Stimulated activated CD4-positive, alpha-beta T cell treated with anti-CD3 and anti-CD28 coated beads, Interleukin-1b, Interleukin-23, amount 100 ng/mL, for 48 hours (primary cell): Measurements from ENCODE around the gene SLC4A5.

ENCODE experiments used
- DNase-seq: peaks from one replicate; pipeline ENCODE4 v3.0.0-alpha.2; 2020

SLC4A5 gene

GRCh38 chr2:74343316-74343715 lies at the start of gene SLC4A5:
SLC4A5 (minus strand) TSS chr2:74343416; CDS start chr2:74315023, 28,393 bp downstream.
- DNase-seq, result no peak

GRCh38 chr2:74392449-74392743 lies 49.2 kb upstream of the SLC4A5 start:
- DNase-seq, result no peak

DNA sequence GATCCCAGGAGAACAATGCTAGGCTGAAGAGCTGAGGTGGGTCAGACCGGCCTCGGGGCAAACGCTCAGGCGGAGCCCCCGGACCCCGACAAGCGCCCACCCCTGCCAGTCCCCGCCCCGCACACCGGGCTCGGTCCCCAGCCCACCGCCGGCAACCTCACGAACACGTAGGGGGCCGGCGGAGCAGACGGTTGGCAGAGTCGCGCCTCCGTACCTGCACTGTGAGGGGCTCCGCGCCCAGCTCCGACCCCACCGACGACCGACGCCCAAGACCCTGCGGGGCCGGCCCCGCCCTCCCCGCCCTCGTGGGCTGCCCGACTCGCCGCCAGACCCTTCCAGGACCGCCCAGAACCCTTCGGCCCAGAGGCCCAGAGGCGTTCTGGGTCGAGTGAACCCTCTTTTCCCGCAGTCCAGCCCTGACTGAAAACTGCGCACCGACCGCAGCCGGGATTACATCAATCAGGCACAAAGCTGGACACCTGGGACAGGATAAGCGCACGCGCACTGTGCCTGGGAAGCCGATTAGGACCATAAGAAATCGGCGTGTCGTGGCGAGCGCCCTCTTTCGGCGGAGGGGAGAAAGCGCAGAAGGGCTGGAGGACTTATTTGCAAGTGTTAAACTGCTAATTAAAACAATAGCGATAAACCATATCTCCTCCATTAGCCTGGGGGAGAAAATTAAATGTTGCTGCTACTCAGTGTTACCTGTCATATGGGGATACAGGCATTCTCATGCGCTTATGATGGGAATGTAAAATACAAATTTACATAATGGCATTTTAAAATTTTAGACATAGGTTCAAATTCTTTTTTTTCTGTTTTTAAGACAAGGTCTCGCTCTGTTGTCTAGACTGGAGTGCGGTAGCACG lies 48.6 kb upstream of the SLC4A5 start:
- DNase-seq, result peak; percentile 94

DNA sequence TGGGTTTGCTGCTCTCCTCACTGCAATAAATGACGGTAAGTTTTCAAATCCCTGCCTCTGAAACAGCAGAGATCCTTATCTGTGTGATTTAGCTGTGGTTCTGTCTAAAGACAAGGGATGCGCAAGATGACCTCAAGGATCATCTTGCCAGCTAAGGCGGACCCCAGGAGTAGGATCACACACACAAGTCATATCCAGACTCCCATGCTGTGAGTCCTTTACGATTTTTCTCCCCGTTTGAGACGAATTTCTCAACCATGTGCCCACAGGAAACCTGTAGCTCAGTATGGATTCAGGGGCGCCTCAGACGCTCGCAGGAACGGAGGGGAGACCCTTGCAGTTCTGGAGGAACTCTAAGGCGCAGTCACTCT lies 48.0 kb upstream of the SLC4A5 start:
- DNase-seq, result no peak

- no peak for DNase-seq
Measured at GRCh38 chr2:74390606-74391005, 47.4 kb upstream of the SLC4A5 start.

- DNase-seq, result no peak
Measured at GRCh38 chr2:74387346-74387745, 44.1 kb upstream of the SLC4A5 start.

DNA sequence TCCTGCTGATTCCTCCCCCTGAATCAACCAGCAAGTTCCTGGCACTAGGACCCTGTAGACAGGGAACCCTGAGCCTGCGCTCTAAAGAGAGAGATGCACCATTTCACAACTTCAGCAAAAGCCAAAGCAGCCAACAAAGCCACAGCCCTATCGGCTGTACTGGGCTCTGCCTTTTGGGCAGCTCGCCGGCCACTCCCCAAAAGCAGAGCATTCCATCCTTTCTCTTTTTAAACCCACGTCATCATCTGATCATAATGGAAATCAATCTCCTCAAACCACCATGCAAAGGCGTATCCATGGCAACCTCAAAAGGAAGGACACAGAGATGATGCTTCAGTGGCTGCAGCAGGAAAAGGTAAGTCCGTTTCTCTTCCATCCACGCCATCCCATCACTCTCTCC lies 42.2 kb upstream of the SLC4A5 start:
- DNase-seq, result no peak

GRCh38 chr2:74384051-74384450 lies 40.8 kb upstream of the SLC4A5 start:
- no peak for DNase-seq

GRCh38 chr2:74383254-74383653 lies 40.0 kb upstream of the SLC4A5 start:
- DNase-seq, result no peak

GRCh38 chr2:74381751-74382150 lies 38.5 kb upstream of the SLC4A5 start:
- no peak for DNase-seq

- DNase-seq, result peak; percentile 6
Measured at GRCh38 chr2:74379851-74380789, 36.9 kb upstream of the SLC4A5 start, which contains the start of gene DCTN1. DCTN1 (minus strand) TSS chr2:74380311; CDS start chr2:74380037, 274 bp downstream.

GRCh38 chr2:74378007-74378406 lies 34.8 kb upstream of the SLC4A5 start:
- no peak for DNase-seq

DNA sequence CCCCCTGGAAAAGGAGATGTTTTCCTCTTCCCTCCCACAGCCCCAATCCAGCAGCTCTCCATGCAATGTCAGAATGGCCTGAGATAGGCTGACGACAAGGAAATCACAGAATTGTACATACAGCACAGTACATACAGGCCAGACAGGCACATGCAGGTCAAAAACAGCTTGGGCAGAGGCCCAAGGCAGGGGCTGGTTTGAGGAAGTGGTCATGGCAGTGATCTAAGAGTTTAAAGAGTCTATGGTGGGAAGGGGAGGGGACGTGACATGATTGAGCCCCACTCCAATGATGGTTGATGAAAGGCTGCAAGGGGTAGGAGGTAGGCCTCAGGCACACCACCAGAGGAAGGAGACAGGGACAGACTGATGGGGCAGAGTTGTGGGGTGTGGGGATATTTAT lies 32.6 kb upstream of the SLC4A5 start:
- no peak for DNase-seq

DNA sequence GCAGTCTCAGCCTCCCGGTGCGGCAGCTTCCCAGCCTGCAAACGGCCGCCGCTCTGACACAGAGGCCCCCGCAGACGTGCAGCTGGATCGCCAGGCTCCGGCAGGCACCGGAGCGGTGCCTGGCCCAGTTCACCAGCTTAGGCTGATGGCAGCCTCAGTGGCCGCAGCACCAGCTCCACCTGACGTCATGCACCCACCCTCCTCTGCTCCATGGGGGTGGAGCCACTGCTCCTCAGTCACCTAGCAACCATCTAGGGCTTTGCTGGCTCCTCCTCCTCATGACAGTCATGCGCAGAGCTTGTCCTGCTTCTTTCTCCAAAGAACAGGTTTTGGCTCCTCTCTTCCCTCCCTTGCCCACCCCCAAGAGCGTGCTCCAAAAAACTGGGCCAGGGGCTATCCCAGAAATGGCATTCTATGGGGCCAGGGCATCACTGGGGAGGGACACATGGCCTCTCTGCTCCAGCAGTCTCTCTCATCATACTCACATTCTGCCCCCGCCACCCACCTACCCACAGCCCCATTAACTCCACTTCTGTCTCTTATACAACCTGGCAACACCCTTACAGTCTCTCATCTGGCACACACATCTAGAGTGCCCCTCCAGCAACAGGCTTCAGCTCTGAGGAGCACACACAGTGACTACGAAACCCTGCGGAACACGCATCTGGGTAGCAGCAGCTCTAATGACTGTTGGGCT lies 31.4 kb upstream of the SLC4A5 start:
- no peak for DNase-seq

GRCh38 chr2:74373985-74374384 lies 30.8 kb upstream of the SLC4A5 start:
- no peak for DNase-seq

- DNase-seq, result no peak
Measured at GRCh38 chr2:74373221-74373676, 30.0 kb upstream of the SLC4A5 start.

- DNase-seq, result no peak
Measured at GRCh38 chr2:74372674-74373073, 29.5 kb upstream of the SLC4A5 start.

- DNase-seq, result no peak
Measured at GRCh38 chr2:74371421-74371820, 28.2 kb upstream of the SLC4A5 start.

DNA sequence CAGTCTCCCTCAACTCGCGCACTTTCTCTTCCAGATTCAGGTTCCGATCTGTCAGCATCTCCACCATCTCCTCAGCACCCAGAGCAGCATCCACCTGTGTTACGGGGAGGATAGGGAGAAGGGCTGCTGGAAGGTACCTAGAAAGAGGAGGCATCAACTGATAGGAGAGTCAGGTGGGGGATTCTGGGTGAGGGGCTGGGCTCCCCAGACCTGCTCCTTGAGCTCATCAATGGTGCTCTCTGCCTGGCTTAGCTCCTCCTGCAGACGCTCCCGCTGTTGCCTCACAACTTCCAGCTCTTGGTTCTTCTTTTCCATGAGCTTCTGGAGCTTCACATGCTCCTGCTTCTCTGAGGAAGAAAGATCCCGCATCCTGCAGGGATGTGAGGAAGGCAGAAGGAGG lies 26.8 kb upstream of the SLC4A5 start:
- no peak for DNase-seq

DNA sequence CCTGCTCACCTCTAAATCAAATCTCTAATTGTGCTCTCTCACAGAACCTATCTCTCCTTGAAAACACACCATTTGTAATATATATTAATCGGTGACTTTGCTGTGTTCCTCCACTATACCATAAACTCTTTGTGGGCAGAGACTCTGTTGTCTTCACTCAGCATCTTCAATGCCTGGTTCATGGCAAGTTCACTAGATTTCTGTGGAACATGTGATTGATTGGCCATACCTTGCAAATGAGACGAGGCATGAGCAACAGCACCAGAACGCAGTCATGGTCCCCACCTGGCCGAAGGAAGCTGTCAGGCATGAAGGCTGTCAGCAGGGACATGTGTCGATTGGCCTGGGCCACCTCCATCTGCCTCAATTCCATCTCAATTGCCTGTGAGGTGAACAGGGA lies 25.3 kb upstream of the SLC4A5 start:
- DNase-seq, result no peak

- DNase-seq, result no peak
Measured at GRCh38 chr2:74367789-74368188, 24.6 kb upstream of the SLC4A5 start.

DNA sequence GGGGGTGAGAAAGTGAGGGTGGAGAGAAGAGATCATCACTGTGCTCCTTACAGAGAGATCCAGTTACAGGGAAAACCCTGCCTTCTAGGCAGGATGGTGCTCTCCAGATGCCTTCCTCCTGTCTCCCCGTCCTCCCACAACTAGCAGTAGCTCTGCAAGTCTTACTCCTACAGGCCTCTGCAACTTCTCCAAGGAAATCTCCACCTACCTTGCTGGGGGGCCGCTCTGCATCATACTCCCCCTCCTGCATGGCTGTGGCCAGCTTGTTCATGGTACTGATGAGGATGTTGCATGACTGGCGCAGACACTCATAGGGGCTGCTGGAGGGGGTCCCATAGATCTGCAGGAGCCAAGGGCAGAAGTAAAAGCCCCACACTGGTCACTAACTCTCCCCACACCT lies 22.8 kb upstream of the SLC4A5 start:
- DNase-seq, result no peak
